ENCODE data around the gene SNCA.

DNA sequence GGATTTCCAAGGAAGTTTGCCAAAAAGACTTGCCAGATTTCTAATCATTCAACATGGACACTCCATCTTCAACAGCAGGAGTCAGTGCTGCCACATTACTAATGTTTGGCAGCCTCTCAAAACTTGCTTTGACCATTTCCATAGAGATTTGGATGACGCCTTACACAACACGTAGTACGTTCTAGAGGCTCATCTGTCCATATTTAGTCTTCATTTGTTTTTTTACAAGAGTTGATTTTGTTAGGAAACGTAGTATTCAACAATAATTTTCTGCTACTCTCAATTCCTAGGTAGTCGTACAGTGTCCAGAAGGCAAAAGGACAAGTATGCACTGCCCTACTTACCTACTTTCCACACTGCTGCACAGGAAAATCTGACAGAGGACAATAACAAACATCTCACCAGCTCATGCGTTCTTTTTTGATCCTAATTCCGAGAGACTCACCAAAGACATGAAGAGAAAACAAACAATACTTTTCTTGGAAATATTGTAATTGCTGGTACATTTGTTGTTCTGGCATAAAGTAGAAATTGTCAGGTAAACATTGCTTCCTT lies 117.3 kb downstream of the SNCA start:
- no peak for TF ChIP-seq SIN3A (conservative IDR thresholded peaks at IDR 0.05 in 1 of 2, IDR thresholded peaks at IDR 0.05 in 1 of 2; ENCODE audit: low read depth in 1 of 2, low read length in 2 of 2)
- TF ChIP-seq, protein P1, sequence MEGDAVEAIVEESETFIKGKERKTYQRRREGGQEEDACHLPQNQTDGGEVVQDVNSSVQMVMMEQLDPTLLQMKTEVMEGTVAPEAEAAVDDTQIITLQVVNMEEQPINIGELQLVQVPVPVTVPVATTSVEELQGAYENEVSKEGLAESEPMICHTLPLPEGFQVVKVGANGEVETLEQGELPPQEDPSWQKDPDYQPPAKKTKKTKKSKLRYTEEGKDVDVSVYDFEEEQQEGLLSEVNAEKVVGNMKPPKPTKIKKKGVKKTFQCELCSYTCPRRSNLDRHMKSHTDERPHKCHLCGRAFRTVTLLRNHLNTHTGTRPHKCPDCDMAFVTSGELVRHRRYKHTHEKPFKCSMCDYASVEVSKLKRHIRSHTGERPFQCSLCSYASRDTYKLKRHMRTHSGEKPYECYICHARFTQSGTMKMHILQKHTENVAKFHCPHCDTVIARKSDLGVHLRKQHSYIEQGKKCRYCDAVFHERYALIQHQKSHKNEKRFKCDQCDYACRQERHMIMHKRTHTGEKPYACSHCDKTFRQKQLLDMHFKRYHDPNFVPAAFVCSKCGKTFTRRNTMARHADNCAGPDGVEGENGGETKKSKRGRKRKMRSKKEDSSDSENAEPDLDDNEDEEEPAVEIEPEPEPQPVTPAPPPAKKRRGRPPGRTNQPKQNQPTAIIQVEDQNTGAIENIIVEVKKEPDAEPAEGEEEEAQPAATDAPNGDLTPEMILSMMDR (IDR thresholded peaks at IDR 0.05; ENCODE audit: control extremely low read depth in 1 of 3, insufficient read depth in 1 of 3, low read depth in 1 of 3, low read length in 3 of 3) = no peak
- no peak for TF ChIP-seq MAX (IDR thresholded peaks at IDR 0.05)
- TF ChIP-seq KDM5A (IDR thresholded peaks at IDR 0.05; ENCODE audit: low read length) = no peak
- no peak for TF ChIP-seq FOSL1 (IDR thresholded peaks at IDR 0.05; ENCODE audit: insufficient read depth, low read depth, low read length)
- TF ChIP-seq RFX5 (IDR thresholded peaks at IDR 0.05; ENCODE audit: borderline replicate concordance, low read depth, low read length) = no peak
